ENCODE results near the gene CCDC88C.
A peak's percentile ranks its signal among the peaks of the same experiment; 100 is the strongest.
"Not testable (repeated sequence)": the region's sequence is repeated elsewhere in the genome, so short reads cannot be mapped to it uniquely, and the experiment has no call there.

CCDC88C gene

GRCh38 chr14:91230397-91231035 is 187.1 kb downstream of the CCDC88C start:
- Histone ChIP-seq H3K4me1 (ENCODE audit: control insufficient read depth in 1 of 2, insufficient read depth in 2 of 2, low read length in 2 of 2) (peaks cover 27 to 41% of the 10 kb centered on the region in 2 donors), H3K27ac (ENCODE audit: low read depth, low read length) (no peak overlapping the region), H3K36me3 (ENCODE audit: control insufficient read depth in 1 of 2, insufficient read depth in 2 of 2, low read length in 2 of 2) (peaks cover 5 to 32% of the 10 kb centered on the region in 2 donors), H3K27me3 (ENCODE audit: control insufficient read depth in 1 of 2, insufficient read depth in 2 of 2, low read length in 2 of 2) (no peaks in the 10 kb centered on the region), H3K9ac (ENCODE audit: low read depth in 1 of 2, low read length in 2 of 2) (no peak overlapping the region), H3K4me3 (ENCODE audit: low read depth in 1 of 2, low read length in 2 of 2) (no peak overlapping the region), H3K9me3 (ENCODE audit: control insufficient read depth in 1 of 2, low read length in 2 of 2) (no peaks in the 10 kb centered on the region)

DNA sequence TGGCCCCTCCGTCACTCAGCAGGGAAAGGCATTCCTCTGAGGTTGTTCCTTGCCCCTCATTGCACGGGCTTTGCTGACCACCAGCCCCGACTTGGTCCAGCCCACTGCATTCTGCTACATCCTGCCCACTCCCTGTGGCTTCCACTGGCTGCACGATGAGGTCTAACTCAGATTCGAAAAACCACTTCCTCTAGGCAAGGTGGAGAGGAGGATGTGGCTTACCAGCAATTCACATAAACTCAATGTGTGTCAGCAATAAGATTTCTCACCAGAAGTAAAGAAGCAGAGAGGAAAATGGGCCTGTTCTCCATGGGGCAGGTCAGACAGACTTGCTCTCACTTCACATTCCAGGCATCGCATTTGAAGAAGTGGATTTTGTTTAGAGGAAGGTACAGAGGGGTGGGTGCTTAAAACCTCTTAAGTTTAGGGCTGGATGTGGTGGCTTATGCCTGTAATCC is 187.8 kb downstream of the CCDC88C start:
- Histone ChIP-seq H3K4me1 (ENCODE audit: control insufficient read depth in 1 of 2, insufficient read depth in 2 of 2, low read length in 2 of 2) (peaks cover 27 to 41% of the 10 kb centered on the region in 2 donors), H3K9me3 (ENCODE audit: control insufficient read depth in 1 of 2, low read length in 2 of 2) (no peaks in the 10 kb centered on the region), H3K4me3 (ENCODE audit: low read depth in 1 of 2, low read length in 2 of 2) (peak overlapping the region in 1 of 2 donors; percentile 23), H3K27me3 (ENCODE audit: control insufficient read depth in 1 of 2, insufficient read depth in 2 of 2, low read length in 2 of 2) (no peaks in the 10 kb centered on the region), H3K27ac (ENCODE audit: low read depth, low read length) (no peak overlapping the region), H3K36me3 (ENCODE audit: control insufficient read depth in 1 of 2, insufficient read depth in 2 of 2, low read length in 2 of 2) (peaks cover 9 to 39% of the 10 kb centered on the region in 2 donors), H3K9ac (ENCODE audit: low read depth in 1 of 2, low read length in 2 of 2) (no peak overlapping the region)

DNA sequence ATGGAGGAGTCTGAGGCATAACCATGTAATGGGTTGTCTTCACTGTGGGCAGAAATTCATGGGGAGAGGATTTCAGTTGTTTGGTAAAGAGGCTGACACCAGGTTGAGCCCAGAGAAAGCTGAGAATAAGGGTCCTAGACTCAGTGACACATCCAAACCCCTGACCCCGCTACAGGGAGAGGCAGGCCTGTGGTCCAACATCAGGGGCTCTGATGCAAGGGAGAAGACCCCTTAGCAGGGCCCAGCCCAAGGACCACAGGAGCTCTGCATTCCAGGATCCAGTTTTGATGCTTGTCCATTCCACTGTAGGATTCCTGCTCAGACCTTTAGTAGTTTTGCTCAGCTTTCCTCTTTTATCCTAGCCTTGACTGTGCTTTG is 188.6 kb downstream of the CCDC88C start:
- H3K9ac ChIP-seq (ENCODE audit: low read depth in 1 of 2, low read length in 2 of 2): no peak overlapping the region
- no peak overlapping the region for H3K4me3 ChIP-seq (ENCODE audit: low read depth in 1 of 2, low read length in 2 of 2)

GRCh38 chr14:91228112-91229004 is 189.3 kb downstream of the CCDC88C start:
- peaks cover 27 to 41% of the 10 kb centered on the region in 2 donors for H3K4me1 ChIP-seq (ENCODE audit: control insufficient read depth in 1 of 2, insufficient read depth in 2 of 2, low read length in 2 of 2)
- H3K27ac ChIP-seq (ENCODE audit: low read depth, low read length): no peak overlapping the region
- H3K9me3 ChIP-seq (ENCODE audit: control insufficient read depth in 1 of 2, low read length in 2 of 2): no peaks in the 10 kb centered on the region
- H3K27me3 ChIP-seq (ENCODE audit: control insufficient read depth in 1 of 2, insufficient read depth in 2 of 2, low read length in 2 of 2): no peaks in the 10 kb centered on the region
- no peak overlapping the region for H3K4me3 ChIP-seq (ENCODE audit: low read depth in 1 of 2, low read length in 2 of 2)
- no peak overlapping the region for H3K9ac ChIP-seq (ENCODE audit: low read depth in 1 of 2, low read length in 2 of 2)
- H3K36me3 ChIP-seq (ENCODE audit: control insufficient read depth in 1 of 2, insufficient read depth in 2 of 2, low read length in 2 of 2): peaks cover 18 to 49% of the 10 kb centered on the region in 2 donors

More for the DNA sequence above, 188.6 kb downstream of the CCDC88C start:
- Histone ChIP-seq H3K27me3 (ENCODE audit: control insufficient read depth in 1 of 2, insufficient read depth in 2 of 2, low read length in 2 of 2) (no peaks in the 10 kb centered on the region), H3K27ac (ENCODE audit: low read depth, low read length) (no peak overlapping the region), H3K9me3 (ENCODE audit: control insufficient read depth in 1 of 2, low read length in 2 of 2) (no peaks in the 10 kb centered on the region), H3K36me3 (ENCODE audit: control insufficient read depth in 1 of 2, insufficient read depth in 2 of 2, low read length in 2 of 2) (peaks cover 13 to 45% of the 10 kb centered on the region in 2 donors), H3K4me1 (ENCODE audit: control insufficient read depth in 1 of 2, insufficient read depth in 2 of 2, low read length in 2 of 2) (peaks cover 27 to 41% of the 10 kb centered on the region in 2 donors)

DNA sequence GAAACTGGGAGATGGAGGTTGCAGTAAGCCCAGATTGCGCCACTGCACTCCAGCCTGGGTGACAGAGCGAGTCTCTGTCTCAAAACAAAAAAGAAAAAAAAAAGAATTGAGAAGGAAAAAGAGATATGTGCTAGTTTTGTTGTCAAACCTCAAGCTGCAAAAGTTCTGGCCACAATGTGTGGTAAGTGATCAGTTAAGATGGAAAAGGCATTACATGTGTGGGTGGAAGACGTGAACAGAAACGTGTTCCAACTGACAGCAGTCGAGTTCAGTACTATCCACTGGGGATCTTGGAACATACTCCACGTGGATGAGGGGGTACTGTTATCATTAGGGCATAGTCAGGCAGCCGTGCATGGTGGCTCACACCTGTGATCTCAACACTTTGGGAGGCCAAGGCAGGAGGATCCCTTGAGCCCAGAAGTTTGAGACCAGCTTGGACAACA is 190.4 kb downstream of the CCDC88C start:
- no peaks in the 10 kb centered on the region for H3K9me3 ChIP-seq (ENCODE audit: control insufficient read depth in 1 of 2, low read length in 2 of 2)
- H3K27ac ChIP-seq (ENCODE audit: low read depth, low read length): no peak overlapping the region
- no peak overlapping the region for H3K4me3 ChIP-seq (ENCODE audit: low read depth in 1 of 2, low read length in 2 of 2)
- no peak overlapping the region for H3K9ac ChIP-seq (ENCODE audit: low read depth in 1 of 2, low read length in 2 of 2)
- peaks cover 18 to 35% of the 10 kb centered on the region in 2 donors for H3K4me1 ChIP-seq (ENCODE audit: control insufficient read depth in 1 of 2, insufficient read depth in 2 of 2, low read length in 2 of 2)
- H3K27me3 ChIP-seq (ENCODE audit: control insufficient read depth in 1 of 2, insufficient read depth in 2 of 2, low read length in 2 of 2): no peaks in the 10 kb centered on the region
- H3K36me3 ChIP-seq (ENCODE audit: control insufficient read depth in 1 of 2, insufficient read depth in 2 of 2, low read length in 2 of 2): peaks cover 23 to 54% of the 10 kb centered on the region in 2 donors

DNA sequence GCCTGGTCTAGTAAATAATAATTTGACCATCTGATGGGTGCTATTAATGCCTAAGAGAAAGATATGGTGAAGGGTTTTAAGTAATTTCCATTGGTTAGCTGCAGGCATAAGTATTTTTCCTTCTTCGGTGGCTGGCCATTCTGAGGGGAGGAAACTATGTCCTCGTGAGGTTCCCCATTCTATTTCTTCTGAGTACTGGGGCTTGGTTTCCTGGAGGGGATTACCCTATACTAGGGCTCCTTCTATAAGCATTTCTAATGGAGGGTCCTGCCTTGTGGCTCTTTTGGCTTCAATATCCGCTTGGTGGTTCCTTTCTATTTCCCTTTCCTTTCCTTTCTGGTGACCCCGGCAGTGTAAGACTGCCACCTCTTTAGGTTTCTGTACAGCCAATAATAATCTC is 191.3 kb downstream of the CCDC88C start:
- H3K36me3 ChIP-seq (ENCODE audit: control insufficient read depth in 1 of 2, insufficient read depth in 2 of 2, low read length in 2 of 2): peaks cover 27 to 62% of the 10 kb centered on the region in 2 donors

DNA sequence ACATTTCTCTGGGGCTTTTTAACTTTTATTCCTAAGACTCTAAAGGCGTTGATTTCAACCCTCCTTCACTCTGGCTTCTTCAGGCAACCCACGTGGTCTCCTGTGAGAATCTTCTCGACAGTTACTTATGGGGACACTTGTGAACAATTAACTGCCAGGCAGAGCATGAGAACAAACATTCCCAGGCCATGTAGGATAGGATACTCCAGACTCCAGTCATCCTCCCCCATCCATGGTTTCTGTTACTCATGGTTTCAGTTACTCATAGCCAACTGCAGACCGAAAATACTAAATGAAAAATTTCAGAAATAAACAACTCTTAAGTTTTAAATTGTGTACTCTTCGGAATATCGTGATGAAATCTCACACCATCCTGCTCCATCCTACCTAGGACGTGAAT is 192.6 kb downstream of the CCDC88C start:
- Histone ChIP-seq H3K27ac (ENCODE audit: low read depth, low read length) (no peak overlapping the region), H3K4me3 (ENCODE audit: low read depth in 1 of 2, low read length in 2 of 2) (no peak overlapping the region), H3K27me3 (ENCODE audit: control insufficient read depth in 1 of 2, insufficient read depth in 2 of 2, low read length in 2 of 2) (no peaks in the 10 kb centered on the region), H3K4me1 (ENCODE audit: control insufficient read depth in 1 of 2, insufficient read depth in 2 of 2, low read length in 2 of 2) (peaks cover 0 to 16% of the 10 kb centered on the region in 2 donors), H3K36me3 (ENCODE audit: control insufficient read depth in 1 of 2, insufficient read depth in 2 of 2, low read length in 2 of 2) (peaks cover 29 to 68% of the 10 kb centered on the region in 2 donors), H3K9ac (ENCODE audit: low read depth in 1 of 2, low read length in 2 of 2) (no peak overlapping the region), H3K9me3 (ENCODE audit: control insufficient read depth in 1 of 2, low read length in 2 of 2) (no peaks in the 10 kb centered on the region)

More for the DNA sequence above, 191.3 kb downstream of the CCDC88C start:
- H3K27me3 ChIP-seq (ENCODE audit: control insufficient read depth in 1 of 2, insufficient read depth in 2 of 2, low read length in 2 of 2); H3K4me3 ChIP-seq (ENCODE audit: low read depth in 1 of 2, low read length in 2 of 2); H3K27ac ChIP-seq (ENCODE audit: low read depth, low read length); H3K9ac ChIP-seq (ENCODE audit: low read depth in 1 of 2, low read length in 2 of 2); H3K9me3 ChIP-seq (ENCODE audit: control insufficient read depth in 1 of 2, low read length in 2 of 2): not testable (repeated sequence)
- H3K4me1 ChIP-seq (ENCODE audit: control insufficient read depth in 1 of 2, insufficient read depth in 2 of 2, low read length in 2 of 2): peaks cover 10 to 30% of the 10 kb centered on the region in 2 donors

DNA sequence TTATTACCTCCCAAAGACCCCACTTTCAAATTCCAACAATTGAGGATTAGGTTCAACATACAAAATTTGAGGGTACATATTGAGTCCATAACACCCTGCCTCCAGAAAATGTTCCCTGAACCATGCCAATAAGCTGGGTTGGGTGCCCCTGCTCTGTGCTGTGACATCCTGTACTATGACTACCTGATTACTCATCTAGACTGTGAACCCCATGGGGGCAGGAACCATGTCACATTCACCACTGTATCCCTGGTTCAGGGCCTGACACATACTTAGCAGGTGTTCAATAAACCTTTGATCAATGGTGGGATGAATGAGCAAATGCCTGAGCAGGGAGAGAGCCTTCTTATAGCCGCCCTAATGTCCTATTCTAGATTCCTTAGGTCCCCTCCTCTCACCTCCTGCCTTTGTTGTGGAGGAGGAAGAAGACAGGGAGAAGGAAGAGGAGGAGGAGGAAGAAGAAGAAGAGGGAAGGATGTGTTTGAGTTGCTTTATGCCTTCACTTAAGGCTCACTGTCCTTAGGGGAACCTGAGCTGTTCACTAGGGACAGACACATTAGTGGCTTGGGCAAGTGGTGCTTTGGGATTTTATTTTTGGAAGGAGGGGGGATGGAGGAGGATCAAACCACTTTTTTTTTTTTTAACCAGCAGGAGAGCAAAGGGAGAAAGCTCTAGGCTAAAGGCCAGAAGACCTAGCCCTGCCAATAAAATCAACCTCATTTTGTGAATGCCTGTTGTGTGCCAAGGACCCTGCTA is 194.4 kb downstream of the CCDC88C start:
- Histone ChIP-seq H3K27me3 (ENCODE audit: control insufficient read depth in 1 of 2, insufficient read depth in 2 of 2, low read length in 2 of 2) (no peaks in the 10 kb centered on the region), H3K4me3 (ENCODE audit: low read depth in 1 of 2, low read length in 2 of 2) (no peak overlapping the region), H3K4me1 (ENCODE audit: control insufficient read depth in 1 of 2, insufficient read depth in 2 of 2, low read length in 2 of 2) (peaks cover 0 to 4% of the 10 kb centered on the region in 2 donors), H3K9ac (ENCODE audit: low read depth in 1 of 2, low read length in 2 of 2) (no peak overlapping the region), H3K27ac (ENCODE audit: low read depth, low read length) (no peak overlapping the region), H3K9me3 (ENCODE audit: control insufficient read depth in 1 of 2, low read length in 2 of 2) (no peaks in the 10 kb centered on the region), H3K36me3 (ENCODE audit: control insufficient read depth in 1 of 2, insufficient read depth in 2 of 2, low read length in 2 of 2) (peaks cover 29 to 63% of the 10 kb centered on the region in 2 donors)
